Measurements from ENCODE around the gene DZIP3. TPM values are rescaled to one million over a fixed set of nuclear protein-coding genes. Genes with fewer than 3 reads are reported as not detected.

The DZIP3 gene
- total RNA-seq (2022; extraction: Qiagen RNA extraction) = 2.8 to 5.0 TPM (median 4.7 TPM) in 5 replicates

GRCh38 chr3:108589081-108589997, at the start of gene DZIP3, which contains the start of gene CIP2A:
Gene DZIP3 (plus strand): TSS chr3:108589722. CDS start chr3:108605407, 15,685 bp downstream.
Gene CIP2A (minus strand): TSS chr3:108589438. CDS start chr3:108589375, 63 bp downstream.

Other genes with a start within 250 kb of the DZIP3 start
- 0.11 to 0.25 TPM (median 0.12 TPM) in 5 replicates for gene MYH15, start 79.1 kb upstream of the DZIP3 start, total RNA-seq (2022; extraction: Qiagen RNA extraction)
- 13.1 to 21.1 TPM (median 20.1 TPM) in 5 replicates for gene CIP2A, start 284 bp upstream of the DZIP3 start, total RNA-seq (2022; extraction: Qiagen RNA extraction)
- not detected in 5 replicates for gene RETNLB, start 167.7 kb downstream of the DZIP3 start, total RNA-seq (2022; extraction: Qiagen RNA extraction)
- gene TRAT1, start 233.1 kb downstream of the DZIP3 start, total RNA-seq (2022; extraction: Qiagen RNA extraction) = not detected in 5 replicates